Kidney epithelial cell (primary cell): ENCODE measurements around the gene ZNF219. TPM values are rescaled to one million over a fixed set of nuclear protein-coding genes. Genes with fewer than 3 reads are reported as not detected.

Source experiments
- DNase-seq: peaks from one replicate; pipeline ENCODE4 v3.0.0-alpha.2; 2010; ENCODE audit warnings: low read depth
- H3K27me3 ChIP-seq: 2 replicates; pipeline ENCODE4 v1.6.0; 2011; ENCODE audit warnings: low read length; ENCODE audit not compliant: control insufficient read depth, insufficient read depth
- H3K36me3 ChIP-seq: 2 replicates; pipeline ENCODE4 v1.5.1; 2011; ENCODE audit warnings: low read length; ENCODE audit not compliant: control insufficient read depth, insufficient read depth
- H3K4me3 ChIP-seq: 2 replicates; pipeline ENCODE4 v1.5.1; 2011; ENCODE audit warnings: low read depth, mild to moderate bottlenecking, control low read depth, low read length
- CTCF ChIP-seq: IDR thresholded peaks from 2 replicates; pipeline ENCODE4 v1.5.1; 2011; ENCODE audit warnings: mild to moderate bottlenecking, moderate library complexity, low read length, control low read depth, inconsistent platforms; ENCODE audit not compliant: insufficient read depth, poor library complexity, severe bottlenecking
- total RNA-seq: library from RNA; depleted of rRNA; stranded (reverse); fragments of >200 nt; gene quantifications from 2 replicates; pipeline ENCODE4 v1.2.3, GENCODE V29; 2015

ZNF219 gene
- total RNA-seq, 1 donor from 2014 or later: 25.5 TPM

- Histone ChIP-seq H3K4me3 (no peak overlapping the region), H3K27me3 (no peaks in the 10 kb centered on the region), H3K36me3 (no peaks in the 10 kb centered on the region)
- TF ChIP-seq CTCF: no peak
- DNase-seq: no peak
These were observed 6.6 kb upstream of the ZNF219 start for GRCh38 chr14:21105095-21105494.

GRCh38 chr14:21104448-21105060 is 6.1 kb upstream of the ZNF219 start:
- no peaks in the 10 kb centered on the region for H3K27me3 ChIP-seq
- H3K36me3 ChIP-seq: no peaks in the 10 kb centered on the region
- no peak for DNase-seq
- peak; percentile 99 for TF ChIP-seq CTCF
- peak overlapping the region; percentile 58 for H3K4me3 ChIP-seq

- H3K27me3 ChIP-seq: no peaks in the 10 kb centered on the region
- DNase-seq: peak; percentile 71
- H3K4me3 ChIP-seq: peak overlapping the region; percentile 58
- peak; percentile 89 for TF ChIP-seq CTCF
- H3K36me3 ChIP-seq: no peaks in the 10 kb centered on the region
These were observed 5.4 kb upstream of the ZNF219 start for GRCh38 chr14:21103710-21104447.

GRCh38 chr14:21103411-21103709 is 4.9 kb upstream of the ZNF219 start:
- Histone ChIP-seq H3K27me3 (no peaks in the 10 kb centered on the region), H3K4me3 (peak overlapping the region; percentile 58)
- DNase-seq: no peak

GRCh38 chr14:21102521-21103410 is 4.3 kb upstream of the ZNF219 start:
- Histone ChIP-seq H3K4me3 (peak overlapping the region; percentile 58), H3K27me3 (no peaks in the 10 kb centered on the region), H3K36me3 (no peaks in the 10 kb centered on the region)
- no peak for TF ChIP-seq CTCF
- DNase-seq: no peak

More at GRCh38 chr14:21103411-21103709, 4.9 kb upstream of the ZNF219 start:
- no peak for TF ChIP-seq CTCF
- H3K36me3 ChIP-seq: no peaks in the 10 kb centered on the region
